K562 (cell line): ENCODE data around the gene PLAAT4. TPM values are rescaled to one million over a fixed set of nuclear protein-coding genes. Genes with fewer than 3 reads are reported as not detected.

ENCODE experiments used
- ATAC-seq: fragments of 200-7000 bp; cut with Tn5 transposase; 3 replicates; pipeline ENCODE4 v1.9.1; 2020; ENCODE audit warnings: moderate library complexity
- BruUV-seq: library from RNA; stranded (reverse); fragments of 400-500 nt; replicated peaks from 2 replicates; lab custom pipeline; 2021; lab: Mats Ljungman, UMichigan
- CTCF ChIA-PET: fragments of 300-600 bp; formaldehyde crosslinking; extraction: SDS; loops from one replicate; lab custom pipeline; 2021; ENCODE audit warnings: low intra/inter-chr PET ratio; lab: Yijun Ruan, JAX
- POLR2A ChIA-PET: fragments of 300-600, 350-650 bp; sonication (Branson Sonifier 250); formaldehyde crosslinking; extraction: SDS; loops from one replicate; lab custom pipeline; 2021; ENCODE audit warnings: antibody characterized with exemption, inconsistent platforms; lab: Yijun Ruan, JAX
- DNase-seq, 4 experiments: peaks; one replicate each; pipeline versions ENCODE4 v3.0.0 to v3.0.0-alpha.2; 2011 to 2018; ENCODE audit warnings: low spot score in 3 of 4, mixed read lengths in 3 of 4; ENCODE audit errors: extremely low read depth in 1 of 4
- FAIRE-seq: peaks from 2 replicates; lab custom pipeline; 2011; peaks lifted over from hg19 to GRCh38; lab: Jason Lieb, UNC
- H2AFZ ChIP-seq: 2 replicates; pipeline ENCODE4 v1.6.0; 2011; ENCODE audit warnings: low read depth, low read length, control low read depth, inconsistent platforms
- H3K27ac ChIP-seq: fragments of 200-600 bp; 3 replicates; pipeline ENCODE4 v1.8.0; 2011; ENCODE audit warnings: low read depth, mild to moderate bottlenecking, control low read depth, inconsistent platforms, low read length, moderate library complexity, mixed read lengths; ENCODE audit errors: extremely low read depth
- H3K27me3 ChIP-seq, 2 experiments: fragments of 300-600 bp in 1 of 2; 2 replicates in 1 of 2; 3 replicates in 1 of 2; pipeline versions ENCODE4 v1.6.0 to v1.8.0; 2011; ENCODE audit warnings: inconsistent platforms in 2 of 2, low read length in 2 of 2, mild to moderate bottlenecking in 1 of 2, mixed read lengths in 1 of 2, moderate library complexity in 1 of 2; ENCODE audit not compliant: control insufficient read depth in 2 of 2, insufficient read depth in 2 of 2
- H3K36me3 ChIP-seq: fragments of 300-600 bp; 3 replicates; pipeline ENCODE4 v1.8.0; 2011; ENCODE audit warnings: mild to moderate bottlenecking, low read length, inconsistent platforms; ENCODE audit not compliant: control insufficient read depth, insufficient read depth
- H3K4me1 ChIP-seq, 2 experiments: fragments of 200-600 bp in 1 of 2; replicated peaks in 1 of 2; 2 replicates in 1 of 2; 3 replicates in 1 of 2; pipeline versions ENCODE4 v1.5.1 to v1.8.0; 2011; ENCODE audit warnings: inconsistent platforms in 2 of 2, low read length in 2 of 2, mild to moderate bottlenecking in 1 of 2, mixed read lengths in 1 of 2, moderate library complexity in 1 of 2; ENCODE audit not compliant: control insufficient read depth in 2 of 2, insufficient read depth in 2 of 2
- H3K4me2 ChIP-seq: 2 replicates; pipeline ENCODE4 v1.6.1; 2011; ENCODE audit warnings: low read length, control low read depth, inconsistent platforms, mixed read lengths; ENCODE audit not compliant: insufficient read depth
- H3K4me3 ChIP-seq: fragments of 200-600 bp; sonication (generic), shearing (Covaris generic); 2 replicates; pipeline ENCODE4 v1.5.1; 2016; ENCODE audit warnings: control low read depth, inconsistent platforms
- H3K79me2 ChIP-seq: fragments of 200-600 bp; 3 replicates; pipeline ENCODE4 v1.8.0; 2011; ENCODE audit warnings: low read length, inconsistent platforms; ENCODE audit not compliant: control insufficient read depth, insufficient read depth
- H3K9ac ChIP-seq, 2 experiments: 2 replicates each; pipeline versions ENCODE4 v1.6.0 to v1.6.1; 2011; ENCODE audit warnings: low read depth in 2 of 2, low read length in 2 of 2, control low read depth in 1 of 2, inconsistent platforms in 1 of 2, mild to moderate bottlenecking in 1 of 2, mixed read lengths in 1 of 2; ENCODE audit not compliant: insufficient read depth in 1 of 2
- H3K9me1 ChIP-seq: one replicate; pipeline ENCODE4 v1.6.0; 2011; ENCODE audit warnings: inconsistent platforms, mild to moderate bottlenecking, low read length, moderate library complexity; ENCODE audit not compliant: control insufficient read depth, insufficient read depth
- H3K9me3 ChIP-seq: replicated peaks from 2 replicates; pipeline ENCODE4 v1.5.1; 2011; ENCODE audit warnings: low read depth, low read length, inconsistent platforms; ENCODE audit not compliant: control insufficient read depth, insufficient read depth
- H4K20me1 ChIP-seq: replicated peaks from 2 replicates; pipeline ENCODE4 v1.6.1; 2011; ENCODE audit warnings: low read length, inconsistent platforms, mixed read lengths; ENCODE audit not compliant: control insufficient read depth, insufficient read depth
- ASH1L ChIP-seq: fragments of 450-650 bp; IDR thresholded peaks from 2 replicates; pipeline ENCODE4 v1.6.1; 2018; ENCODE audit warnings: borderline replicate concordance, mild to moderate bottlenecking, low read depth; ENCODE audit not compliant: partially characterized antibody
- CREM ChIP-seq: IDR thresholded peaks from 2 replicates; pipeline ENCODE4 v1.6.1; 2014; ENCODE audit warnings: antibody characterized with exemption, low read depth
- HDAC1 ChIP-seq, 2 experiments: fragments of 450-650 bp; IDR thresholded peaks; 2 replicates each; pipeline ENCODE4 v1.6.1; 2016 to 2017; ENCODE audit warnings: inconsistent platforms in 1 of 2, mild to moderate bottlenecking in 1 of 2, moderate library complexity in 1 of 2
- HDAC6 ChIP-seq: IDR thresholded peaks from 2 replicates; pipeline ENCODE4 v1.6.1; 2012; ENCODE audit warnings: low read depth, mild to moderate bottlenecking, control low read depth, inconsistent platforms, low read length, moderate library complexity
- KAT2B ChIP-seq: IDR thresholded peaks from one replicate; pipeline ENCODE4 v1.6.1; 2012; ENCODE audit warnings: low read depth, mild to moderate bottlenecking, control low read depth, inconsistent platforms, low read length, moderate library complexity
- KAT8 ChIP-seq: fragments of 450-650 bp; IDR thresholded peaks from 2 replicates; pipeline ENCODE4 v1.6.1; 2016; ENCODE audit warnings: low read depth, mild to moderate bottlenecking
- NCOA4 ChIP-seq: fragments of 450-650 bp; IDR thresholded peaks from 2 replicates; pipeline ENCODE4 v1.6.1; 2018; ENCODE audit warnings: mild to moderate bottlenecking; ENCODE audit not compliant: partially characterized antibody
- RUNX1 ChIP-seq: sonication (generic); IDR thresholded peaks from 2 replicates; pipeline ENCODE4 v1.6.1; 2016; ENCODE audit warnings: antibody characterized with exemption, low read depth
- ZBTB8A ChIP-seq: fragments of 450-650 bp; IDR thresholded peaks from 2 replicates; pipeline ENCODE4 v1.6.1; 2018; ENCODE audit warnings: mild to moderate bottlenecking, moderate library complexity; ENCODE audit not compliant: partially characterized antibody
- WGBS: fragments of 100-300 bp; shearing (Covaris generic); methylation state at CpG from one replicate; pipeline ENCODE4 v1.1.6; 2016; ENCODE audit warnings: low coverage, mixed read lengths; ENCODE audit not compliant: insufficient coverage; ENCODE audit errors: missing lambda C conversion rate; 5-methylcytosine and 5-hydroxymethylcytosine counted together
- in situ Hi-C: fragments of 300-500 bp; cut with MboI; formaldehyde crosslinking; loops from 4 replicates; pipeline ENCODE4 v1.15.0; 2018; ENCODE audit warnings: inconsistent platforms, mixed read lengths
- intact Hi-C: fragments of 100-400 bp; cut with micrococcal nuclease; formaldehyde crosslinking; loops from 2 replicates; pipeline ENCODE4 v1.14.2; 2022
- polyA plus RNA-seq, 8 experiments: library from polyadenylated mRNA; depleted of rRNA in 4 of 8; stranded (reverse) in 5 of 8; unstranded in 3 of 8; fragments of >200 nt; fragmentation: Nextera tagmentation in 2 of 8; fragmentation: Illumina TruSeq in 1 of 8; extraction: Ambion mirVana in 2 of 8; extraction: Trizol in 1 of 8; gene quantifications; 2 replicates each; pipeline versions ENCODE4 v1.2.1 to v1.2.3, GENCODE V29; 2011 to 2014; ENCODE audit warnings: inconsistent platforms in 1 of 8, missing spikeins in 1 of 8
- total RNA-seq, 7 experiments: library from RNA; depleted of rRNA in 6 of 7; stranded (reverse); fragments of >200 nt in 6 of 7; fragmentation: Illumina TruSeq in 2 of 7; extraction: Trizol in 2 of 7; gene quantifications; 2 replicates each; pipeline versions ENCODE4 v1.2.1 to v1.2.3, GENCODE V29; 2011 to 2021; ENCODE audit warnings: low replicate concordance in 1 of 7
- TF ChIP-seq, protein P1 (sequence below): fragments of 250-450 bp; sonication (Bioruptor Pico); IDR thresholded peaks from 2 replicates; pipeline ENCODE4 v1.4.0; 2020; ENCODE audit warnings: mild to moderate bottlenecking, moderate library complexity
- TF ChIP-seq, protein P2 (sequence below): fragments of 450-650 bp; formaldehyde crosslinking; IDR thresholded peaks from 2 replicates; pipeline ENCODE4 v1.4.0; 2022; ENCODE audit warnings: missing genetic modification characterization
- TF ChIP-seq, protein P3 (sequence below), 3 experiments: fragments of 200-800 bp in 1 of 3; sonication (Bioruptor generic) in 1 of 3; sonication (generic) in 1 of 3; formaldehyde crosslinking in 1 of 3; IDR thresholded peaks; 2 replicates each; pipeline versions ENCODE4 v1.6.1 to v1.8.0; 2016 to 2022; ENCODE audit warnings: mild to moderate bottlenecking in 2 of 3, missing compliant biosample characterization in 2 of 3, missing genetic modification characterization in 2 of 3, missing genetic modification reagents in 1 of 3
- TF ChIP-seq, protein P4 (sequence below): fragments of 250-450 bp; sonication (Bioruptor Pico); IDR thresholded peaks from 2 replicates; pipeline ENCODE4 v1.8.0; 2021; ENCODE audit warnings: moderate library complexity, mild to moderate bottlenecking, inconsistent platforms
- TF ChIP-seq, protein P5 (sequence below): fragments of 450-650 bp; IDR thresholded peaks from 2 replicates; pipeline ENCODE4 v1.6.1; 2017; ENCODE audit warnings: mild to moderate bottlenecking, moderate library complexity

The PLAAT4 gene
- total and polyA plus RNA-seq, 9 of the 15 experiments (the other 6 are each of a cell fraction or from before 2014, with no cell fraction given) = 0.54 to 3.0 (median 1.3) TPM; not detected in 1

- WGBS = 34% methylated on average over 15 of the region's 15 CpGs
- intact Hi-C loops = no loop called here
- in situ Hi-C loops = no loop called here
- H3K4me1 ChIP-seq = peaks cover 6 to 15% of the 10 kb centered on the region in 2 experiments; a peak in 3 of 5 replicates
- POLR2A ChIA-PET = interaction anchor here (0.6 to 1.5 kb wide), 6 partner anchors 9 to 95 kb away, joined by 3 to 6 read pairs (median 3); partner anchors contain the start of gene LGALS12
- BruUV-seq = no TSS peak
- H3K27me3 ChIP-seq = no peaks in the 10 kb centered on the region
- peak overlapping the region; percentile 88 for H2AFZ ChIP-seq
- peak overlapping the region; percentile 61 for H3K27ac ChIP-seq
- H3K4me3 ChIP-seq = peak overlapping the region; percentile 7; the same call in 1 of the 2 replicates
- DNase-seq = peak; percentile 34 to 90 (median 64)
- no peaks in the 10 kb centered on the region for H3K9me1 ChIP-seq
- ATAC-seq = peak; percentile 99
- H3K9me3 ChIP-seq = peaks cover 3% of the 10 kb centered on the region; the same call in 1 of the 2 replicates
- peak; percentile 93 for FAIRE-seq
- H3K4me2 ChIP-seq = peak overlapping the region; percentile 72
- no peaks in the 10 kb centered on the region for H3K36me3 ChIP-seq
- H4K20me1 ChIP-seq = no peaks in the 10 kb centered on the region
- peak overlapping the region in 1 of 2 experiments; percentile 52; a peak in 2 of 4 replicates for H3K9ac ChIP-seq
- CTCF ChIA-PET = no interaction called here
- no peaks in the 10 kb centered on the region for H3K79me2 ChIP-seq
- TF ChIP-seq CREM = peak; percentile 54
- no peak for TF ChIP-seq KAT2B
- TF ChIP-seq HDAC6 = no peak
- TF ChIP-seq, protein P1, sequence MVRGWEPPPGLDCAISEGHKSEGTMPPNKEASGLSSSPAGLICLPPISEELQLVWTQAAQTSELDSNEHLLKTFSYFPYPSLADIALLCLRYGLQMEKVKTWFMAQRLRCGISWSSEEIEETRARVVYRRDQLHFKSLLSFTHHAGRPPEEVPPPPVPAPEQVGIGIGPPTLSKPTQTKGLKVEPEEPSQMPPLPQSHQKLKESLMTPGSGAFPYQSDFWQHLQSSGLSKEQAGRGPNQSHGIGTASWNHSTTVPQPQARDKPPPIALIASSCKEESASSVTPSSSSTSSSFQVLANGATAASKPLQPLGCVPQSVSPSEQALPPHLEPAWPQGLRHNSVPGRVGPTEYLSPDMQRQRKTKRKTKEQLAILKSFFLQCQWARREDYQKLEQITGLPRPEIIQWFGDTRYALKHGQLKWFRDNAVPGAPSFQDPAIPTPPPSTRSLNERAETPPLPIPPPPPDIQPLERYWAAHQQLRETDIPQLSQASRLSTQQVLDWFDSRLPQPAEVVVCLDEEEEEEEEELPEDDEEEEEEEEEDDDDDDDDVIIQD (CRISPR knock-in tag) = no peak
- TF ChIP-seq, protein P2, sequence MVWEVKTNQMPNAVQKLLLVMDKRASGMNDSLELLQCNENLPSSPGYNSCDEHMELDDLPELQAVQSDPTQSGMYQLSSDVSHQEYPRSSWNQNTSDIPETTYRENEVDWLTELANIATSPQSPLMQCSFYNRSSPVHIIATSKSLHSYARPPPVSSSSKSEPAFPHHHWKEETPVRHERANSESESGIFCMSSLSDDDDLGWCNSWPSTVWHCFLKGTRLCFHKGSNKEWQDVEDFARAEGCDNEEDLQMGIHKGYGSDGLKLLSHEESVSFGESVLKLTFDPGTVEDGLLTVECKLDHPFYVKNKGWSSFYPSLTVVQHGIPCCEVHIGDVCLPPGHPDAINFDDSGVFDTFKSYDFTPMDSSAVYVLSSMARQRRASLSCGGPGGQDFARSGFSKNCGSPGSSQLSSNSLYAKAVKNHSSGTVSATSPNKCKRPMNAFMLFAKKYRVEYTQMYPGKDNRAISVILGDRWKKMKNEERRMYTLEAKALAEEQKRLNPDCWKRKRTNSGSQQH (CRISPR knock-in tag) = no peak
- TF ChIP-seq HDAC1 (IDR thresholded peaks at IDR 0.05) = peak in 1 of 2 experiments; percentile 47; a peak in 1 of 4 replicates
- TF ChIP-seq, protein P3, sequence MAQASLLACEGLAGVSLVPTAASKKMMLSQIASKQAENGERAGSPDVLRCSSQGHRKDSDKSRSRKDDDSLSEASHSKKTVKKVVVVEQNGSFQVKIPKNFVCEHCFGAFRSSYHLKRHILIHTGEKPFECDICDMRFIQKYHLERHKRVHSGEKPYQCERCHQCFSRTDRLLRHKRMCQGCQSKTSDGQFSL (CRISPR knock-in tag; IDR thresholded peaks at IDR 0.05) = no peak
- TF ChIP-seq, protein P3 (tag; IDR thresholded peaks at IDR 0.05) = no peak
- no peak for TF ChIP-seq ZBTB8A
- TF ChIP-seq KAT8 = no peak
- no peak for TF ChIP-seq NCOA4
- TF ChIP-seq ASH1L = no peak
- no peak for TF ChIP-seq RUNX1
- TF ChIP-seq, protein P4, sequence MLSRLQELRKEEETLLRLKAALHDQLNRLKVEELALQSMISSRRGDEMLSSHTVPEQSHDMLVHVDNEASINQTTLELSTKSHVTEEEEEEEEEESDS (CRISPR knock-in tag) = no peak
- TF ChIP-seq, protein P5, sequence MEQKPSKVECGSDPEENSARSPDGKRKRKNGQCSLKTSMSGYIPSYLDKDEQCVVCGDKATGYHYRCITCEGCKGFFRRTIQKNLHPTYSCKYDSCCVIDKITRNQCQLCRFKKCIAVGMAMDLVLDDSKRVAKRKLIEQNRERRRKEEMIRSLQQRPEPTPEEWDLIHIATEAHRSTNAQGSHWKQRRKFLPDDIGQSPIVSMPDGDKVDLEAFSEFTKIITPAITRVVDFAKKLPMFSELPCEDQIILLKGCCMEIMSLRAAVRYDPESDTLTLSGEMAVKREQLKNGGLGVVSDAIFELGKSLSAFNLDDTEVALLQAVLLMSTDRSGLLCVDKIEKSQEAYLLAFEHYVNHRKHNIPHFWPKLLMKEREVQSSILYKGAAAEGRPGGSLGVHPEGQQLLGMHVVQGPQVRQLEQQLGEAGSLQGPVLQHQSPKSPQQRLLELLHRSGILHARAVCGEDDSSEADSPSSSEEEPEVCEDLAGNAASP = no peak
These were observed 37.6 kb downstream of the PLAAT4 start for GRCh38 chr11:63573881-63574855.
